Upper lobe of right lung (tissue), 1 donor: ENCODE data around the gene P2RX2. TPM values are rescaled to one million over a fixed set of nuclear protein-coding genes. Genes with fewer than 3 reads are reported as not detected.
A peak's percentile ranks its signal among the peaks of the same experiment; 100 is the strongest.

ENCODE experiments used
- ATAC-seq: fragments of 200-7000 bp; cut with Tn5 transposase; one replicate; pipeline ENCODE4 v1.9.1; 2020; ENCODE audit warnings: mild to moderate bottlenecking, moderate library complexity
- DNase-seq: peaks from one replicate; pipeline ENCODE4 v3.0.0-alpha.2; 2020
- H3K27ac ChIP-seq: fragments of 200-600 bp; one replicate; pipeline ENCODE4 v1.8.0; 2022
- H3K27me3 ChIP-seq: fragments of 200-600 bp; one replicate; pipeline ENCODE4 v1.8.0; 2022; ENCODE audit warnings: mild to moderate bottlenecking
- H3K36me3 ChIP-seq: fragments of 200-600 bp; one replicate; pipeline ENCODE4 v1.8.0; 2022
- H3K4me1 ChIP-seq: fragments of 200-600 bp; one replicate; pipeline ENCODE4 v1.8.0; 2022
- H3K4me3 ChIP-seq: fragments of 200-600 bp; one replicate; pipeline ENCODE4 v1.8.0; 2022; ENCODE audit warnings: mild to moderate bottlenecking
- H3K9me3 ChIP-seq: fragments of 200-600 bp; one replicate; pipeline ENCODE4 v1.8.0; 2022
- CTCF ChIP-seq: fragments of 200-600 bp; IDR thresholded peaks from one replicate; pipeline ENCODE4 v1.8.0; 2022; ENCODE audit warnings: antibody characterized with exemption
- intact Hi-C: fragments of 100-400 bp; cut with DNase I; formaldehyde crosslinking; loops from one replicate; pipeline ENCODE4 v1.11.0; 2022
- total RNA-seq: library from RNA; stranded (reverse); fragmentation: NEBNext Ultra II Directional; extraction: Animal tissue kit (Norgen Biotek cat#: 25700); gene quantifications from one replicate; pipeline ENCODE4 v1.2.1, GENCODE V29; 2021
- donor health status: DM: no; HTN: yes; CAD: no; lungs with severe emphysema.

Gene P2RX2
- total RNA-seq, 1 donor from 2014 or later = 0.55 TPM

GRCh38 chr12:132623072-132623869 lies 4.7 kb downstream of the P2RX2 start:
- ATAC-seq (no peak), DNase-seq (no peak)
- no peak for TF ChIP-seq CTCF
- Histone ChIP-seq H3K27me3 (peaks cover under 1% of the 10 kb centered on the region), H3K27ac (peak overlapping the region; percentile 51), H3K4me3 (no peak overlapping the region), H3K4me1 (peaks cover under 1% of the 10 kb centered on the region), H3K9me3 (no peaks in the 10 kb centered on the region), H3K36me3 (peaks cover 17% of the 10 kb centered on the region)
- intact Hi-C loops = no loop called here

GRCh38 chr12:132624186-132624855 lies 5.7 kb downstream of the P2RX2 start:
- Histone ChIP-seq H3K36me3 (peaks cover 22% of the 10 kb centered on the region), H3K27ac (no peak overlapping the region), H3K4me3 (no peak overlapping the region), H3K4me1 (no peaks in the 10 kb centered on the region), H3K9me3 (no peaks in the 10 kb centered on the region), H3K27me3 (no peaks in the 10 kb centered on the region)
- DNase-seq (no peak), ATAC-seq (no peak)
- TF ChIP-seq CTCF = no peak
- intact Hi-C loops = no loop called here

- intact Hi-C loops = no loop called here
- H3K27me3 ChIP-seq = no peaks in the 10 kb centered on the region
- no peak overlapping the region for H3K27ac ChIP-seq
- ATAC-seq (no peak), DNase-seq (no peak)
- no peaks in the 10 kb centered on the region for H3K4me1 ChIP-seq
- H3K4me3 ChIP-seq = no peak overlapping the region
- no peaks in the 10 kb centered on the region for H3K9me3 ChIP-seq
- TF ChIP-seq CTCF = no peak
- peaks cover 26% of the 10 kb centered on the region for H3K36me3 ChIP-seq
These were observed 6.5 kb downstream of the P2RX2 start for GRCh38 chr12:132624910-132625630.

- ATAC-seq = no peak
- peaks cover 32% of the 10 kb centered on the region for H3K36me3 ChIP-seq
- no peak overlapping the region for H3K27ac ChIP-seq
- no peak for DNase-seq
- H3K4me1 ChIP-seq = no peaks in the 10 kb centered on the region
- H3K9me3 ChIP-seq = no peaks in the 10 kb centered on the region
- no peak for TF ChIP-seq CTCF
- H3K27me3 ChIP-seq = no peaks in the 10 kb centered on the region
- intact Hi-C loops = no loop called here
- no peak overlapping the region for H3K4me3 ChIP-seq
These were observed 7.3 kb downstream of the P2RX2 start for GRCh38 chr12:132625731-132626430.

- ATAC-seq (no peak), DNase-seq (no peak)
- no peaks in the 10 kb centered on the region for H3K4me1 ChIP-seq
- no peaks in the 10 kb centered on the region for H3K27me3 ChIP-seq
- H3K36me3 ChIP-seq = peaks cover 52% of the 10 kb centered on the region
- TF ChIP-seq CTCF = no peak
- intact Hi-C loops = no loop called here
- H3K9me3 ChIP-seq = no peaks in the 10 kb centered on the region
- no peak overlapping the region for H3K27ac ChIP-seq
- no peak overlapping the region for H3K4me3 ChIP-seq
These were observed 10.8 kb downstream of the P2RX2 start for GRCh38 chr12:132629330-132629729.
